Prostate gland (tissue), 1 donor: Measurements from ENCODE around the gene ATP6V1B1.

Experiments
- POLR2A ChIP-seq: fragments of 450-650 bp; IDR thresholded peaks from one replicate; pipeline ENCODE4 v1.6.1; 2016; ENCODE audit warnings: antibody characterized with exemption, mild to moderate bottlenecking
- POLR2AphosphoS5 ChIP-seq: sonication (generic); formaldehyde crosslinking; IDR thresholded peaks from one replicate; pipeline ENCODE4 v1.6.1; 2017; ENCODE audit warnings: antibody characterized with exemption

GRCh38 chr2:70901227-70902066 is 34.3 kb upstream of the ATP6V1B1 start:
- TF ChIP-seq POLR2AphosphoS5: no peak
- no peak for TF ChIP-seq POLR2A
